GM18868 (cell line): Measurements from ENCODE around the gene HYAL1.
"Not testable (repeated sequence)": the region's sequence is repeated elsewhere in the genome, so short reads cannot be mapped to it uniquely, and the experiment has no call there.

Experiments
- ATAC-seq: cut with Tn5 transposase; IDR thresholded peaks from one replicate; pipeline ENCODE4 v1.9.1; 2021; ENCODE audit warnings: mild to moderate bottlenecking, moderate library complexity; ENCODE audit not compliant: unreplicated experiment

HYAL1 gene

DNA sequence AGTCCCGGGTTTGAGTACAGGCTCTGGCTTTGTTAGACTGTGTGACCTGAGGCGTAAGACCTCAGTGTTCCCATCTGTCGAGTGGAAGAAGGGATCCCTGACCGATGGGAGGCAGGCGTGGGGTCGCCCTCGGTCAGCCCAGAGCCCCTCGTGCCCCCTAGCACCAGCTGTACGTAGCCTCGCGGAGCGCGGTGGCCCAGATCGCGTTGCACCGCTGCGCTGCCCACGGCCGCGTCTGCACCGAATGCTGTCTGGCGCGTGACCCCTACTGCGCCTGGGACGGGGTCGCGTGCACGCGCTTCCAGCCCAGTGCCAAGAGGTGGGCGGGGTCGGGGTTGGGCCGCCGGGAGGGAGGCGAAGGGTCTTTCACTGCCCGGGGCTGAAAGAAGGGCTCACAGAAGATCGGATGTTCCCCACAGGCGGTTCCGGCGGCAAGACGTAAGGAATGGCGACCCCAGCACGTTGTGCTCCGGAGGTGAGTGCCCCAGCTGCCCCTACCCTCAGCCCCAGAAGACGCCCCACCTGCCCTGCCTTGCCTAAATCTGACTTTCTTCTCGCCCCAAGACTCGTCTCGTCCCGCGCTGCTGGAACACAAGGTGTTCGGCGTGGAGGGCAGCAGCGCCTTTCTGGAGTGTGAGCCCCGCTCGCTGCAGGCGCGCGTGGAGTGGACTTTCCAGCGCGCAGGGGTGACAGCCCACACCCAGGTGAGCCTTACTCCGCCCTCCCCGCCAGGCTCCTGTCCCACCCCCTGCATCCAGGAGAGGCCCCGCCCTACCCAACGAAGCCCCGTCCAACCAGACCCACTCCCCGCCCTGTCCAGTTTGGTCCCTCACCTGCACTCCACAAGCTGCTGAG, 28.0 kb downstream of the HYAL1 start:
- no peak for ATAC-seq

DNA sequence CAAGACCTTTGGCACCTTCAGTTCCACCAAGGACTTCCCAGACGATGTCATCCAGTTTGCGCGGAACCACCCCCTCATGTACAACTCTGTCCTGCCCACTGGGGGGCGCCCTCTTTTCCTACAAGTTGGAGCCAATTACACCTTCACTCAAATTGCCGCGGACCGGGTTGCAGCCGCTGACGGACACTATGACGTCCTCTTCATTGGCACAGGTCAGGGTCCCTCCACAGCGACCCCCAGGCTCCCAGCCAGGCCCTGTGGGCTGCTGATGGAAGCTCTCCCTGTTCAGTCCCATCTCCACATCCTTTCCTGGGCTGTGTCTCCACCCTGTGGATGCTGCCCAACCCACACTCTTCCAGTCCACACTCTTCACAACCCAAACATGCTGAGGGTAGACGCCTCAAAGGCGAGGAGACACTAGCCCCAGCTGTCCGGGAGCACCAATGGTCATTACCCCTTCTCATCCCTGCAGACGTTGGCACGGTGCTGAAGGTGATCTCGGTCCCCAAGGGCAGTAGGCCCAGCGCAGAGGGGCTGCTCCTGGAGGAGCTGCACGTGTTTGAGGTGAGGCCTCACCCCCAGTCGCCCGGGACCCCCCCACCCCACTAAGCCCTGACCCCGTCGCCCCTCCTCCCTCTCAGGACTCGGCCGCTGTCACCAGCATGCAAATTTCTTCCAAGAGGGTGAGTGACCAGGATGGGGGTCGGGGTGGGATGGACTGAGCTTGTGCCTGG, 28.8 kb downstream of the HYAL1 start:
- ATAC-seq = no peak

- no peak for ATAC-seq
Measured at GRCh38 chr3:50273689-50274065, 29.7 kb downstream of the HYAL1 start.

DNA sequence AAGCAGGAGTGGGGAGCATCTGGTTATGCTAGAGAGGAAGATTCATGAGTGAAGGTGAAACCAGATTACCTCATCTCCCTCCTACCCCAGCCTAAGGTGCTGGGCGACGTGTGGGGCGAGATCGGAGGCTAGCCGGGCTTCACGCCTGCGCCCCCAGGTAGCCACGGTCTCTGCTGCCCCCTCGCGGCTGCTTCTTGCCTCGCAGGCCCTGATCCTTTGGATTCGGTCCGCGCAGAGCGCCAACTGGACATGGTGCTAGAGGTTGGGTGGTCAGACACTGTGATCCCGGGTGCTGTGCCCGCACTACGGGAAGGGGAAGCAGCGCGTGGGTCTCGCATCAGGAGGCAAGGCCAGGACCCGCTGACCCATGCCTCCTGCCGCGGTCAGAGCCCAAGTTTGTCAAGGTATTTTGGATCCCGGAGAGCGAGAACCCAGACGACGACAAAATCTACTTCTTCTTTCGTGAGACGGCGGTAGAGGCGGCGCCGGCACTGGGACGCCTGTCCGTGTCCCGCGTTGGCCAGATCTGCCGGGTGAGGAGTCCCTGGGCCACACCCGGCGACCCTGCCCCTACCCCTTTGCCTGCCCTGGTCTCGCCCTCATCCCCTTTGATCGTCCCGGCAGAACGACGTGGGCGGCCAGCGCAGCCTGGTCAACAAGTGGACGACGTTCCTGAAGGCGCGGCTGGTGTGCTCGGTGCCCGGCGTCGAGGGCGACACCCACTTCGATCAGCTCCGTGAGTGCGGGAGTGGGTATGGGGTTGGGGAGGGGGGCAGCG, 30.3 kb downstream of the HYAL1 start:
- peak; percentile 90 for ATAC-seq

DNA sequence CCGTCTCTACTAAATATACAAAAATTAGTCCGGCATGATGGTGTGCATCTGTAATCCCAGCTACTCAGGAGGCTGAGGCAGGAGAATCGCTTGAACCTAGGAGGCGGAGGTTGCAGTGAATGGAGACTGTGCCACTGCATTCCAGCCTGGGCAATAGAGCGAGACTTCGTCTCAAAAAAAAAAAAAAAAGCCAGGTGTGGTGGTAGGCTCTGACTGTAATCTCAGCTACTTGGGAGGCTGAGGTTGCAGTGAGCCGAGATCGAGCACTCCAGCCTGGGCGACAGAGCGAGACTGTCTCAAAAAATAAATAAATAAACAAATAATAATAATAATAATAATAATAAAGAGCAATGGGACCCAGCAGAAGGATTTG, 30.9 kb downstream of the HYAL1 start:
- not testable (repeated sequence) for ATAC-seq

GRCh38 chr3:50271314-50271936, 31.9 kb downstream of the HYAL1 start:
- ATAC-seq = no peak

- no peak for ATAC-seq
Measured at GRCh38 chr3:50270422-50271224, 32.8 kb downstream of the HYAL1 start.

- no peak for ATAC-seq
Measured at GRCh38 chr3:50269977-50270413, 33.4 kb downstream of the HYAL1 start.

- ATAC-seq = no peak
Measured at GRCh38 chr3:50269460-50269859, 33.9 kb downstream of the HYAL1 start.

DNA sequence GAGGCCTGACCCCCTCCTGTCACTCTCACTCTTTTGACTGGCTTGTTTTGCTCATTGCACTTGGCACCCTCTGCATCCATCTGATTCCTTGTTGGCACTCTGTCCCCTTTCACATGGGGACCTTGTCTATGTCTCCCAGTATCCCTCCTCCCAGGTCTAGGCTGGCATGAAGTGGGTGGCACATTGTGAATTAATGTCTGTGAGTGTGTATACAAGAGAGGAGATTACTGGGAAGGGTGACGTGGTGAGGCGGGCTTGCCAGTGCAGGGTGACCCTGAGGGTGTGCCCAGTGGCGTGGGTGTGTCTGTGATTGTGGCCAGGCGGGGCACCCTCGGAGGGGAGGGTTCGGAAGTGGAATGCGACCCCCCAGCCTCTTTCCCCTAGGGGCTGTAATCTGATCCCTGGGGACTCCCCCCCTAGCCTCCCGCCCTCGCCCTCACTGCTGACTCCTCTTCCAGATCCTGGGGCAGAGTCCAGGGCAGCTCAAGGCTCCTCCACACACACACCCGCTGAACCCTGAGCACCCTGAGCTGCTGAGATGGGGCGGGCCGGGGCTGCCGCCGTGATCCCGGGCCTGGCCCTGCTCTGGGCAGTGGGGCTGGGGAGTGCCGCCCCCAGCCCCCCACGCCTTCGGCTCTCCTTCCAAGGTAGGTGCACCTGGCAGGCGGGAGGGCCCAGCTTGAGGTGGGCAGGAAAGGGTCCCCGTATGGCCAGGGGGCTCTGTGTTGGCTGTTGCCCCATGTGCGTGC, 34.5 kb downstream of the HYAL1 start, which contains the start of gene SEMA3B:
Gene SEMA3B, plus strand, starts transcription at position 445 of the 749 bp plus-strand sequence. Its CDS starts 94 bp downstream, at position 539.
- no peak for ATAC-seq

DNA sequence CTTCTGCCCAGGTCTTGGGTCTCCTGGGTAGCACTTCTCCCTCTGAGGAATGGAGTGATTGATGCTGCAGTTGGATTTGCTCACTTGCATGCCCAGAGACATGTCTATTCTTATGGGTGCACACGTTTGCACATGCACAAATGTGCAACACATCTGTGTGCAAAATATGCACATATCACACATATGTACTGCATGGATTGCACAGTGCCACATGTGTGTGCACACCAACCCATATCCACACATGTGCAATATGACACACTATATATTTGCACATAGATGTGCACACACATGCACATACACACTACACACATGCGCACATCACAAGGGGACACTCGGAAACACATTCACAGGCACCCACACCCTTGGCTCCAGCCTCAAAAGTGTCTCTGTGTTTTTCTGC, 35.1 kb downstream of the HYAL1 start:
- ATAC-seq = no peak

- ATAC-seq = no peak
Measured at GRCh38 chr3:50267280-50267913, 36.0 kb downstream of the HYAL1 start.

GRCh38 chr3:50266836-50267235, 36.5 kb downstream of the HYAL1 start:
- no peak for ATAC-seq

- no peak for ATAC-seq
Measured at GRCh38 chr3:50266017-50266416, 37.4 kb downstream of the HYAL1 start.

- ATAC-seq = no peak
Measured at GRCh38 chr3:50265571-50265970, 37.8 kb downstream of the HYAL1 start.

DNA sequence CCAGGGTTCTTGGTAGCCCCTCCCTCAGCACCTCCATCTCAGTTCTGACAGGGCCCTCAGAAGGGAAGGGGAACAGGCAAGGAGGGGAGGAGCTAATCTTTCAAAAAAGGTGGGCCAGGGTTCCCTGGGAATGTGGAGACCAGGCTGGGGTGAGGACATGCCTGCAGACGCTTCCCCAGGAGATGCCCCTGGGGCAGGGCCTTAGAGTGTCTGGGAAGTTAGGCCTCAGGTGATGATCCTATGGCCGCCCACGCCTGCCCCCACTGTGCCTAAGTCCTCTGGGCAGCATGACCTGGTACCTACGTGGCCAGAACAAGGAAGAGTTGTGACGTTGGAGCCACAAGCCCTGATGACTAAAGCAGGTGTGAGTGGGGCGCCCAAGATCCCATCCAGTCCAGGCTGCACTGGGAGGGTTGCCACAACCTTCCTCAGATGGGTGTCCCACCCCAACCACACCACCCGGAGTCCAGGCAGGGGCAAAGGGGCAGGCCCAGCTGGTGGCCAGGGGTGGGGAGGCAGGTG, 38.3 kb downstream of the HYAL1 start:
- no peak for ATAC-seq

DNA sequence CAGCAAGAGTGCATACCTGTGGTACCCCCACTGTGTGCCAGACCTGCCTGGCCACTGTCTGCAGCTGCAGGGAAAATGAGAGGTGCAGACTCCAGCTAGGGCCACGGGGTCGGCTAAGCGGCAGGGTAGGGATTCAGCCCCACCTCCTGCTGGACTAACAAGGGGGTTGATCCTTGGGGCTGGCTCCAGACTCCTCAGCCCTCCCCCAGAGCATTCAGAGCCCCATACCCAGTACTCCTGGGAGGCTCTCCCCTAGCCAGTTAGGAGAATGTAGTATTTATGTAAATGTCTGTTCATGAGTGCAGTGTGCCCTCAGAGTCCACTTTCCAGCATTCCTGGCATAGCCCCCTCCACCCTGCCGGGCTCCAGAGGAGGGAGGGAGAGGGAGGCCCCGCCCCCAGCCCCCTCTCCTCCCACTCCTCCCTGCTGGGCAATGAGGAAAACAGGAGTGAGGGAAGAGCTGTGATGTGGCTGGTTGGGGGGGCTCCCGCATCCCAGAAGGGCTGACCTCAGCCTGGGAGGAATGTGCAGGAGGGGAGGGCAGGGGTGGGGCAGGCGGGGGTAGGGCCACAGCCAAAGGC, 38.9 kb downstream of the HYAL1 start:
- ATAC-seq = no peak
